Peyer's patch (tissue), 4 donors: Measurements from ENCODE around the gene GAB1.

Experiments used
- POLR2A ChIP-seq, 2 donors: fragments of 450-650 bp; IDR thresholded peaks; one replicate each; pipeline ENCODE4 v1.5.1; 2017; ENCODE audit warnings: antibody characterized with exemption in 2 of 2, mild to moderate bottlenecking in 2 of 2, moderate library complexity in 2 of 2
- TF ChIP-seq, protein P1 (sequence below), 6 experiments: fragments of 450-650 bp in 4 of 6; fragments of 200-600 bp in 2 of 6; sonication (generic) in 1 of 6; IDR thresholded peaks; one replicate each; pipeline ENCODE4 v1.5.1; 2017 to 2019; ENCODE audit warnings: antibody characterized with exemption in 6 of 6, mild to moderate bottlenecking in 3 of 6, moderate library complexity in 1 of 6

- TF ChIP-seq POLR2A (IDR thresholded peaks at IDR 0.05), result no peak
- TF ChIP-seq, protein P1, sequence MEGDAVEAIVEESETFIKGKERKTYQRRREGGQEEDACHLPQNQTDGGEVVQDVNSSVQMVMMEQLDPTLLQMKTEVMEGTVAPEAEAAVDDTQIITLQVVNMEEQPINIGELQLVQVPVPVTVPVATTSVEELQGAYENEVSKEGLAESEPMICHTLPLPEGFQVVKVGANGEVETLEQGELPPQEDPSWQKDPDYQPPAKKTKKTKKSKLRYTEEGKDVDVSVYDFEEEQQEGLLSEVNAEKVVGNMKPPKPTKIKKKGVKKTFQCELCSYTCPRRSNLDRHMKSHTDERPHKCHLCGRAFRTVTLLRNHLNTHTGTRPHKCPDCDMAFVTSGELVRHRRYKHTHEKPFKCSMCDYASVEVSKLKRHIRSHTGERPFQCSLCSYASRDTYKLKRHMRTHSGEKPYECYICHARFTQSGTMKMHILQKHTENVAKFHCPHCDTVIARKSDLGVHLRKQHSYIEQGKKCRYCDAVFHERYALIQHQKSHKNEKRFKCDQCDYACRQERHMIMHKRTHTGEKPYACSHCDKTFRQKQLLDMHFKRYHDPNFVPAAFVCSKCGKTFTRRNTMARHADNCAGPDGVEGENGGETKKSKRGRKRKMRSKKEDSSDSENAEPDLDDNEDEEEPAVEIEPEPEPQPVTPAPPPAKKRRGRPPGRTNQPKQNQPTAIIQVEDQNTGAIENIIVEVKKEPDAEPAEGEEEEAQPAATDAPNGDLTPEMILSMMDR (IDR thresholded peaks at IDR 0.05), result no peak
These were observed 41.0 kb downstream of the GAB1 start for GRCh38 chr4:143377611-143378099.
